Measurements from ENCODE around the gene CHFR.
"Not testable (repeated sequence)": the region's sequence is repeated elsewhere in the genome, so short reads cannot be mapped to it uniquely, and the experiment has no call there.

The CHFR gene

DNA sequence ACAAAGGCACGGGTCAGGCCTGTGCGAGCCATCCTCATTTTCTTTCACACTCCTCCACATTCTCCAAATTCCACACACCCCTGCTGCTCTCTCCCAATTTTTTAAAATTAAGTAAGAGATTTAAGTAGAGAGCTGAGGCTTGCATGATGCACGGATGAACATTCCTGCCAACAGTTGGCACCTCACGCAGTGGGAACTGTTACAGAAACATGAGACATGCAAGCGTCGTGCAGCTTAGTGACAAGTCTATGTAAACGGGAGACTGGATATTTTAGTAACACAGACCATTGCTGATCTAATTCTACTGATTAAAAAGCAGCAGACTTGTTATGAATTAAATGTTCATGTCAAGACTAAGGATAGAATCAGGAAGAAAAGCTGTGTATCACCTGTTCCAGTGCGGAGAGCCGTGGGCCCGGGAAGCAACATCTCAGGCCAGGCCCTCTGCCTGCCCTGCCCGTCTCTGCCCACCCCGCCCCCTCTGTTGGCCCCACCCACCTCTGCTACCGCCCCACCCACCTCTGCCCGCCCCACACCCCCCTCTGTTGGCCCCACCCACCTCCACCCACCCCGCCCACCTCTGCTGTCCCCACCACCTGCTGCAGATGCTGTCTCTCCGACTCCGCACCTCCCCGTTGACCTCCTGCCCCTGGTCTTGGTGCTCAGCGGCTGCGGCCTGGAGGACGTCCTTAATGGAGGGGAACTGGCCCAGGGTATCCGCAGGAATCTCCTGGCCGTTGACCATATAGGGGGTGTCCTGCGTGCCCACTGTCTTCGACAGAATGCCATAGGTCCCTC is 79.9 kb downstream of the CHFR start:
- DNase-seq (ENCODE audit: low spot score) = no peak

DNA sequence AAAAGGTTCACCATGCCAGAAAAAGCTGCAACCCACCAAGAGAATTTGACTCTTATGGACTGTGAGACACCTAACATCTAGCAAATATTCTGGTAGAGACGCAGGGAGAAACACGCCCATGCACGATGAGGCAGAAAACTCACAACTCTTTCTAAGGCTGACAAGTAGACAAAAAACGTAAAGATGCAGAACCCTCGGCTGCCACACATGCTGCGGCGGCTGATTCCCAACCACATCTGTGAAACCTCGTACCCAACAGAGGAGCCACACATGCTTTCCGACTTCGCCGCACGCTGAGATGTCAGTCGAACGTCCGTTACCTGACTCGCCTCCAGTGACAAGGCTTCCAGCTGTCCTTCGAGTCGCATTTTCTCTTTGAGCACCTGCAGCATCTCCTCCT is 80.5 kb downstream of the CHFR start:
- no peak for DNase-seq (ENCODE audit: low spot score)

- DNase-seq (ENCODE audit: low spot score) = no peak
These were observed 83.0 kb downstream of the CHFR start for GRCh38 chr12:132804426-132804861.

- no peak for DNase-seq (ENCODE audit: low spot score)
These were observed 83.5 kb downstream of the CHFR start for GRCh38 chr12:132803888-132804287.

DNA sequence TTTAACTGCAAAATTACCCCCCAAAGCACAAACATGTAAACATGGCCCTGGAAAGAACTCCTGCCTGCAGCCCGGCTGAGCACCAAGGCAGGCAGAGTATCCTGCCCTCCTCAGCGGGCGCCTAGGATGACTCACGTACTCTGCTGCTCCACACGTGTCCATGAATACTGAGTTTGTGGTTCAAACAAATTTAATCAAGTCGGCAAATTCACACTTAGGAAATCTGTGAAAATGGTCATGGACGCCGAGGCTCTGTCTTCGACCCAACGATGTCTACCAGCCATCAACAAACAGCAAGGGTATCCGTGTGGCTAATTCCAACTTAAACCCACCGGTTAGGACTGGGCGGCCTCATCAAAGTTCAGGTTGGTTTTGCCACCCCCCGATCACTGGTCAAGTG is 84.3 kb downstream of the CHFR start:
- DNase-seq (ENCODE audit: low spot score) = no peak

- DNase-seq (ENCODE audit: low spot score) = no peak
These were observed 85.7 kb downstream of the CHFR start for GRCh38 chr12:132801741-132802140.

GRCh38 chr12:132798836-132799235 is 88.6 kb downstream of the CHFR start:
- no peak for DNase-seq (ENCODE audit: low spot score)

DNA sequence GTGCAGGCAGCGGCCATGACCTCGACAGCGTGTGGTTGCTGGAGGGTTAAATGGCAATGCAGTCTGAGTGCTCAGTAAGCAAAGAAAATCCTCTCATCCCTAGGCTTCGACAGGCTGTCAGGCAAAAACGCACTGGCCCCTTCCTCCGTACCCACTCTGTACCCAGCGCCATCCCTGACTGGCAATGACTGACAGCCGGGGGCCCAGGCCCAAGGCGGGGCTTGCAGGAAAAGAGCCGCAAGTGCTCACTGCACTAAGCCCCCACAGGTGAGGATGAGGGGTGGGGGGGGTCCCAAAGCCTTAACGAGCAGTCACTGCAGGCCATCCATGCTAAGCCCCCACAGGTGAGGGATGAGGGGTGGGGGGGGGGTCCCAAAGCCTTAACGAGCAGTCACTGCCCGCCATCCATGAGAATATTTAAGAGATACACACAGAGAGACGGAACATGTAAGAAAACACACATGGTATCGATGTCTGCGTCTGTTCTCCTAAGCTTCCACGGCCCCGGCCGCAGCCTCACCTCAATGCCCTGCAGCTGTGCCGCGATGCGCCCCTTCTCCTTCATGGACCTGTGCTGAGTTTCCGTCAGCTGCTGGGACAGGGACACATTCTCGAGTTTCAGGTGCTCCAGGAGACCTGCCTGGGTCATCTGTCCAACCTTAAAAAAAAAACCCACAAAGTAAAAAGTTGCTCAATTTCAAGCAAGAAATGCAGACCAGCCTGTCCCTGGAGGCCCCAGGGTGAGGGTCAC is 89.4 kb downstream of the CHFR start:
- no peak for DNase-seq (ENCODE audit: low spot score)

DNA sequence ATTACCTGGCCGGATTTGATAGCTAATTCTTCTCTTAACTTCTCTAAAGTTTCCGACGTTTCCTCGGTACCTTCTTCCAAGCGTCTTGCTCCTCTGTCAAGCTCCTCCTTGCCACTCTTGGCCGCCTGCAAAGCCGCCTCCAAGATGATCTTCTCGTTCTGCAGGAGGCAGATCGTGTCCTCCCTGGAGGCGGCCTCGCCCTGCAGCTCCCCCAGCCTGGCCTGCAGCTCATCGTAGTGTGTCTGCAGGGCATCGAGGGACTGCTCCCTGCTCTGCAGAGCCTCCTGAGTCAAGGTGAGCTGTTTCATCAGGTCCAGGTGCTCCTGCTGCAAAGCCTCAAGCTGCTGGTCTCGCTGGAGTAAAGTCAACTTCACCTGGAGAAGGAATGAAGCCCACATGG is 91.6 kb downstream of the CHFR start:
- no peak for DNase-seq (ENCODE audit: low spot score)

DNA sequence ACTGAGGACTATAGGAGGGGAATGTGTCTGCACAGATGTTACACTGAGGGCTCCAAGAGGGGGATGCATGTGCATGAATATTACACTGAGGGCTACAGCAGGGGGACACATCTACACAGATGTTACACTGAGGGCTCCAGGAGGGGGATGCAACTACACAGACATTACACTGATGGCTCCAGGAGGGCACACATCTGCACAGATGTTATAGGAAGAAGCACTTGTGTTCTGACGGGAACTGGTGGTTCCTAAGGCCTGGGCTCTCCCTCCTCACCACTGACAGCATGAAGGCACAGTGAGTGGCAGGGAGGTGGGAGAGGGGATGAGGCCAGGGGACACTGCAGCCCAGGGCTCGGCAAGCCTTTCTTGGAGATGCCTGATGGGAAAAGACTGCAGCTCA is 95.5 kb downstream of the CHFR start:
- DNase-seq (ENCODE audit: low spot score) = not testable (repeated sequence)

GRCh38 chr12:132789099-132789471 is 98.3 kb downstream of the CHFR start:
- DNase-seq (ENCODE audit: low spot score) = no peak

- DNase-seq (ENCODE audit: low spot score) = no peak
These were observed 98.9 kb downstream of the CHFR start for GRCh38 chr12:132788375-132789098.

- no peak for DNase-seq (ENCODE audit: low spot score)
These were observed 99.5 kb downstream of the CHFR start for GRCh38 chr12:132787877-132788276.

DNA sequence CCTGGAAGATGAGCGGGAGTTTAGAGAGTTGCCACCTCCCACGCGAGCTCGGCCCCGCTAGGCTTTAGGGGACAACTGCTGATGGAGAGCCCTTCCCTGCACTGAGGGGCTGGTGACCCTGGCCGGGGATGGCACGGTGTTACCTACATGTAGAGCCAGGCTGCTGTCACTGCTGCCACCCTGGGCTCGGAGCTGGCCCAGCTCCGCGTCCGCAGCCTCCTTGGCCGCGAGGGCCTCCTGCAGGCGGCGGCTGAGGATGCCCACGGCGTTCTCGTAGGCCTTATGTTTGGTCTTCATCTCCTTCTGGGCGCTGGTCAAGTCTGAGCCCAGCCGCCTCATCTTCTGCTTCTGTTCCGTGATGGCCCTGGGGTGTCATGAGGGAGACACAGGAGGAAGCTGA is 101.2 kb downstream of the CHFR start:
- DNase-seq (ENCODE audit: low spot score) = no peak

- no peak for DNase-seq (ENCODE audit: low spot score)
These were observed 102.8 kb downstream of the CHFR start for GRCh38 chr12:132784580-132784979.

GRCh38 chr12:132783917-132784531 is 103.4 kb downstream of the CHFR start:
- peak; percentile 58 for DNase-seq (ENCODE audit: low spot score)

All from globus pallidus (tissue), 1 donor.